HG03558 (cell line): Measurements from ENCODE around the gene KCNIP4.

Experiments used
- ATAC-seq: cut with Tn5 transposase; IDR thresholded peaks from one replicate; pipeline ENCODE4 v1.9.1; 2021; ENCODE audit warnings: moderate number of reproducible peaks; ENCODE audit not compliant: unreplicated experiment; ENCODE audit errors: extremely low read depth

KCNIP4 gene

DNA sequence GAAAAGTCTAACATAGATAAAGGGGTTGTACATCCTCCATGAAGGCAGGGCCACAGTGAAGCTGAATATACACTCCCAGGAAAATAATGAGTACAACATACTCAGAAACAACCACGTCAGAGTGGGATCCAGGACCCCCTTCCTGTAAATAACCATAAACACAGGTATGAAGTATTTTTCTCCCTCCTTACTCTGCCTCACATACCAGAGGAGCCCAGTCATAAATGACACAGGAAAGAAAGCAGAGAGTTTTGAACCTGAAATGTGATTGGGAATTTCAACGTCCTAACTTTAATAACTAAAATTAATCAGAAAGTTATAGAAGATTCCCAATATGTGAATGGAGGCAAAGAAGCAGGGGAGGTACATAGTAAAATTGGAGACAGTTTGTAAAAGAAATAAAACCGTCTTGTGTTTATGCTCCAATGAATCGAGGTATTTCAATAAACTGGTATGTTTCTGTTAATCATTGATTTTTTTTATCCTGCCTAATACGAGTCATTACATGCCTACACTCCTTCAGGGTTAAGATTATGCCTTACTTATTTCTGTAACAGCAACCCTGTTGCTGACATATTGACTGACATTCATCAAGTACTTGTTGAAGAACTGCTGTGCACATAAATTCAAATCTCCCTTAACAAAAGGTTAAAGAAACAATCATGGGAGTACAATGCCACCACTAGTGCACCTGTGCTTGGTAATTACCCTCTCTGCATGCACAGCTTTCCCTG is 431.3 kb downstream of the KCNIP4 start:
- no peak for ATAC-seq

- ATAC-seq: no peak
These were observed 434.4 kb downstream of the KCNIP4 start for GRCh38 chr4:21514022-21514694.

DNA sequence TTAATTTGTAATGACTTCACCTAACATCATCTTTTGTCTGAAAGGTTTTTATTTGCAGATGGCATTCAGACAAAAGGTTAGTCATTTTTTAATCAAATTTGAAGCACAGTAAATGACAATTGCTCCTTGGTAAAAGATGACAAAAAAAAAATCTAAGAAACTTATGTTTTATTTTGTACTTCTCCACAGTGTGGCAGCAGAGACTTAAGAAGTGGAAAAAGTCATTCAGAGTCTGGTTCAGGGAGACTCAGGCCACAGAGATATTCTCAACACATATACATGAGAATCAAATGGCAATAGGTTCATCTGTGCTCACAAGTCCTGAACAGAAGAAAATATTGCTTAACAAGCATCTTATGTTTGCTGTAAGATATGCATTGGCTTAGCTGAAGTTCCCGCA is 436.2 kb downstream of the KCNIP4 start:
- ATAC-seq: no peak

GRCh38 chr4:21507439-21507838 is 441.1 kb downstream of the KCNIP4 start:
- ATAC-seq: no peak

DNA sequence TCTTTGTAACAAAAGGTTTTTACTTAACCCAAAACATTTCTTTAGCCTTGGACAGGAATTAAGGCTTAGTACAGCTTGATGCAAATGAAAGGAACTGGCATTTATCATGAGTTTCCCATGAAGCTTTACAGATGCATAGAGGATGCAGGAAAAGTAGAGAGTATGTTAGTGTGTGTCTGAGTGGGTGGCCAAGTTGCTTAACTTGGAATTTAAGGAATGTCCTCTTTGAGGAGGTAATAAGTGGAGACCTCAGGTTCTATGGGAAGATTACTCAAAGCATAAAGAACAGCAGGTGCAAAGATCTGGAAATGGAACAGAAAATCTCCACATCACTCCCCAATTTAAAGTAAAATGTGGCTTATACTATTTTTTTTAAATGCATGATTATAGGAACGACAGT is 457.9 kb downstream of the KCNIP4 start:
- ATAC-seq: no peak

DNA sequence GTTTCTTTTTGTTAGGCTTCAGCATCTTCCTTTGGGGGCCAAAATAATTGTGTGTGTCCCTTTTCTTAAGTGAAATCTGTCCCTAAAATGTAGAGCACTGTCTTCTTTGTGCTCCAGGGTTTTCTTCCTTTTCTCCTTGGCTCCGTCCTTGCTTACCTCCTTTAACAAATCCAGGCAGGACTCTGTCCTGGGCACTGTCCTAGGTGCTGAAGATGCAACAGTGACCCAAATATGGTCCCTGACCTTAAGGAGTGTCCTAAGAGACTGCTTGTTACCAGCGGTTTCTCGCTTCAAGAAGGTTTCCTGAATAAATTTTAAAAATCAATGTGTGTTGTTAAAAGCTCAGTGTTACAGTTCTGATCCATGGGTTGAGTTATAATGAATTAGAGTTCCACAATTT is 471.8 kb downstream of the KCNIP4 start:
- ATAC-seq: no peak

- ATAC-seq: no peak
These were observed 474.4 kb downstream of the KCNIP4 start for GRCh38 chr4:21474195-21474594.

- ATAC-seq: no peak
These were observed 478.0 kb downstream of the KCNIP4 start for GRCh38 chr4:21470535-21470934.

DNA sequence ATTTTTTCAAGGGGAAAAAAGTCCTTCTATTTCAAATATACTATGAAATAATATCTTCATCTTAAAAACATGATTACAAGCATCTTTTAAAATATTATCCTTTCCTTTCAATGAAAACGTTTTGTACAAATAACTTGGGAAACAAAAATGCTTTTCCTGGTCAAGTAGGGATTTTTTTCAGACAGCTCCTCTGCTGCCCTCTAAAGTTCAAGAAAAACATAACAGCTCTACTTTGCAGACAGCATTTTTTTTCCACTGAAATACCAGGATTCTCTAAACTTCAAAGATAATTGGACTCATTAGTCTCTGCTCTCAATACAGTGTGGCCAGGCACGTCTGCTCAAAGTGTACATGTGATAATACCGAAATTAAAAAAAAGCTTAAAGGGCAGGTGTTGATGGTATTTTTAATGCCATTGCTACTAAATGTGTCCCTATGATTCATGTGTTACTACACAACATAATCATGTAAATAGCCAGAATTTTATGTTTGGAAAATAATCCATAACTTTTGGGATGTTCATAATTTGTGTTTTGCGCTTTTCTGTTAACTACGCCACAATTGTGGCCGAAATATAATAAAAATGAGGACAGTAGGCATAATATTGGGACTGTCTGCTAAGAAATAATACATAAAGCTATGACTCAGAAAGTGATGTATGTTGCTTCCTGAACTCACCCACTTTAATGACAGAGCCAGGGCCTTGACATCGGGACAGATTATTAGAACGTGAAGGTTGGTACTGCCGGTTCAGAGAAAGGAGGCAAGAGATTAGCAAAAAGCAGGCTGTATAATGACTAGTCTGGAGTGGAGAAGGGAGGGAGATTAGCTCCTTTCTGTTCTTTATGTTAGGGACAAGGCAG is 478.9 kb downstream of the KCNIP4 start:
- ATAC-seq: no peak

GRCh38 chr4:21467551-21467950 is 481.0 kb downstream of the KCNIP4 start:
- ATAC-seq: no peak

DNA sequence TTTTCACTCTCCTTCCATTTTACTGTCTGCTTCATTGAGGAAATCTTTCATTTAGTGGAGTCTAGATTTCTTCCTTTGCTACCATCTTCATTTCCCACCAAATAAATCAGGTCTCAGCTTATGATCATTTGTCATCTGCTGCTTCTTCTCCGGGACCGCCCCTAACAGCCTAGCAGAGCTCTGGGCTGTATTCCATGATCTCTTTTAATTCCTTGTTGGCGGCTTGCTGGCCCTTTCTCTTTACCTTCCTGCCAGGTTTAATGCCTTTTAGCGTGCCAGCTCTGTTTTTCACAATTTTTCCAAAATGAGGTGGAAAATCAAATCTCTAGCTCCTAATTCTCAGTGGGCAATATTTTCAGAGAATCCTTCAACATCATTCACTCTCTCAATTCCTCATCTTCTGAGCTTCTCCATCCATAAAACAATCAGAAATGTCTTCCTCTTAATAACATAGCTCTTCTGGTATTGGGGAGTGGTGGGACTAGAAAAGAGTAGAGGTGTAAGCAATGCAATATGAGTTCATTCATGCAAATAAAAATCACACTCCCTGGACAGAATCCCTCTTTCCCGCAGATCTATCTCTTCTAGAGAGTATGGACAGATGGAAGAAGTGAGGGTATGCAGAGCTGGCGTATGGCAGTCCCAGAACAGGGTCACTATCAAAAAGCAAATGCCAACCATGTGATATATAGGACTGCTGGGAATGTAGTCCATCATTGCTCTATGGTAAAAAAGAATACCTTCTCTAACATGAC is 491.3 kb downstream of the KCNIP4 start:
- ATAC-seq: no peak

DNA sequence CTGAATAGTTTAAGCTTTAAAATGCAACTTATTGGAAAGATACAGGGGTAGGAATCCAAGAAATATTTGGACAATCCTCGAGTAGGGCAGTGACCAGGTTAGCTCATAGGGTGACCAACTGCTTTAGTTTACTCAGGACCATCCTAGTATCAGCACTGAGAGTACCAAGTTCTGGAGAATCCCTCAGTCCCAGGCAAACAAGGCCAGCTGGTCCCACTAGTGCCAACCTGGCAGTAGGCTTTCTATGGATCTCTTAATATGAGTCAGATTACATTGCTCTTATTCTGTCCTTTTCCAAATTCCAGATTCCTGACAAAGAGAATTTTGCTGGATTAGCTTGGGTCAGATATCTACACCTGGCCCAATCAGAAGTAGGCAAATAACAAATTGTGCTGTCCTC is 493.7 kb downstream of the KCNIP4 start:
- no peak for ATAC-seq

DNA sequence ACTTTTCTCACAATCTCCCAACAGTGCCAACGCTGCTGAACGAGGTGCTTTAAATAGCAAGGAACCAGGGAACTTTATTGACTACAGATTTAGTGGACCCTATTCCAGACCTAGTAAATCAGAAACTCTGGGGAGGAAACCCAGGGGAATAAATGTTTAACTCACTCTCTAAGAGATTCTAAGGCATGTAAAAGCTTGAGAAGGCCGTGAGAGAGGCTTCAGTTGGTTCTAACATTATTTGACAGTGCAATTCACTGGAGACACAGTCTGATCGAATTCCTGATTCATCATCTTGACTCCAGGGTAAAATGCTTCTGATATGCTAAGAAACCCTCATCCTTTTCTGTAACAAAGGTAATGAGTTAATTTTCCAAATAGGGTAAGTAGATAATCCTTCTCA is 494.4 kb downstream of the KCNIP4 start:
- ATAC-seq: no peak

- ATAC-seq: no peak
These were observed 495.6 kb downstream of the KCNIP4 start for GRCh38 chr4:21452931-21453330.

DNA sequence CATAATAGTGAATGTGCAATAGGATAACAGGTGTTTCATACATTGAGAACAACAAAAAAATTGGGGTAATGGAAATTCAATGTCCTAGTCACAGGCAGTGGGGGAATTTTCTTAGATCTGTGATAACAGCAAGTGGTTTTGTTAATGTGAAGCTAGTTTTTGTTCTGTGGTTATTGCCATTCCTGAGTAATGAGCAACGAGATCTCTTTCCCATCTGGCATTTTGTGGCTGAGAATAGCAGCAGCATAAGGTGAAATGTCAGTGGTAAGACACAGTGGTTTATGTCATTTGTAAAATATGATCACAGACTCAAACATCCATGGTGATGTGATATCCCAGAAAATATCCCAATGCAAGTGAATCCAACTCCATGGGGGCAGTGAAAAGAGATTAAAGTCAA is 497.5 kb downstream of the KCNIP4 start:
- no peak for ATAC-seq

GRCh38 chr4:21450331-21450730 is 498.2 kb downstream of the KCNIP4 start:
- no peak for ATAC-seq

DNA sequence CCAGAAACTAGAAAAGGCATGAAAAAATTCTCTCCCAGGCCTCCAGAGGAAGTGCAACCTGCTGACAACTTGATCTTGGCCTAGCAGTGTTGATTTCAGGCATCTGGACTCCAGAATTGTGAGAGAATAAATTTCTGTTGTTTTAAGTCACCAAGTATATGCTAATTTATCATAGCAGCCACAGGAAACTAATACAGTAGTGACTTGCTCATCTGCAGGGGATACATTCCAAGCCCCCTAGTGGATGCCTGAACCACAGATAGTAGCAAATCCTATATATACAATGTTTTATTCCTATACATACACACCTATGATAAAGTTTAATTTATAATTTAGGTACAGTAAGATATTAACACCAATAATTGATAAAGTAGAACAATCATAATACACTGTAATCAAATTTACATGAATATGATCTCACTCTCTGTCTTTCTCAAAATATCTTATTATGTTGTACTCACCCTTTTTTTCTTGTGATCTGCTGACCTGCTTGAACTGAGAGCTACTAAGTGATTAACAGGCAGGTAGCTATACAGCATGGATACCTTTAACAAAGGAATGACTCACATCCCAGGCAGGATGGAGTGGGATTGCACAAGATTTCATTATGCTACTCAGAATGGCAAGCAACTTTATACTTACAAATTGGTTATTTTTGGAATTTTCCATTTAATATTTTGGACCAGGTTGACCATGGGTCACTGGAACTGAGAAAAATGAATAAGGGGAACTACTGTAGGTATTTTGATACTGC is 501.1 kb downstream of the KCNIP4 start:
- ATAC-seq: no peak

DNA sequence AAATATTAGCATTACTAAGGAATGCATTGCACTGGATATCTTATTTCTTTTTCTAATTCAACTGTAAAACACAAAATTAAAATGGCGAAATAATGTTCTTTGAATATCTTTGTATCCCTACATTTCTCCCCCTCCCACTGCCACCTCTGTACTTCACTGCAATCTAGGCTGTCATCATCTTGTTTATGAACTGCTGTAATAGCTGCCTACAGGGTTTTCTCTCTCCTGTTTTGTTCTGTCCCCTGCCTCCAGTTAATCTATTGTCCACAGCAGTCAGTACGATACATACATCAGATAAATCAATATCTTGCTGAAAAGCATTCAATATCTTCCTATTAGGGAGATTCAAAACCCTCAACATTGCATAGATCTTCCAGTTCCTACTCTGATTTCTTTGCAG is 528.4 kb downstream of the KCNIP4 start:
- ATAC-seq: no peak

- no peak for ATAC-seq
These were observed 532.8 kb downstream of the KCNIP4 start for GRCh38 chr4:21415728-21416127.
